ENCODE data around the gene ABCC4.

ABCC4 gene

GRCh38 chr13:95319551-95320274, 18.5 kb upstream of the ABCC4 start:
- no peak for TF ChIP-seq CTCF (IDR thresholded peaks at IDR 0.05; ENCODE audit: low read length, missing control alignments)
- H3K4me3 ChIP-seq (replicated peaks; ENCODE audit: low read depth, low read length): no peak overlapping the region
- peak; percentile 42 for DNase-seq (ENCODE audit: low read depth)

- H3K4me3 ChIP-seq (replicated peaks; ENCODE audit: low read depth, low read length): no peak overlapping the region
- DNase-seq (ENCODE audit: low read depth): peak; percentile 86
Measured at GRCh38 chr13:95317039-95317989, 16.1 kb upstream of the ABCC4 start.

GRCh38 chr13:95315752-95316151, 14.5 kb upstream of the ABCC4 start:
- no peak overlapping the region for H3K4me3 ChIP-seq (replicated peaks; ENCODE audit: low read depth, low read length)
- no peak for TF ChIP-seq CTCF (IDR thresholded peaks at IDR 0.05; ENCODE audit: low read length, missing control alignments)
- no peak for DNase-seq (ENCODE audit: low read depth)

More at GRCh38 chr13:95317039-95317989, 16.1 kb upstream of the ABCC4 start:
- TF ChIP-seq CTCF (IDR thresholded peaks at IDR 0.05; ENCODE audit: low read length, missing control alignments): no peak

- TF ChIP-seq CTCF (IDR thresholded peaks at IDR 0.05; ENCODE audit: low read length, missing control alignments): no peak
- DNase-seq (ENCODE audit: low read depth): no peak
- H3K4me3 ChIP-seq (replicated peaks; ENCODE audit: low read depth, low read length): no peak overlapping the region
Measured at GRCh38 chr13:95307507-95307906, 6.3 kb upstream of the ABCC4 start.

GRCh38 chr13:95304453-95304852, 3.2 kb upstream of the ABCC4 start:
- TF ChIP-seq CTCF (IDR thresholded peaks at IDR 0.05; ENCODE audit: low read length, missing control alignments): no peak
- no peak for DNase-seq (ENCODE audit: low read depth)

GRCh38 chr13:95301968-95302393, 730 bp upstream of the ABCC4 start:
- TF ChIP-seq CTCF (IDR thresholded peaks at IDR 0.05; ENCODE audit: low read length, missing control alignments): no peak
- peak; percentile 47 for DNase-seq (ENCODE audit: low read depth)

More at GRCh38 chr13:95304453-95304852, 3.2 kb upstream of the ABCC4 start:
- H3K4me3 ChIP-seq (replicated peaks; ENCODE audit: low read depth, low read length): no peak overlapping the region

More at GRCh38 chr13:95301968-95302393, 730 bp upstream of the ABCC4 start:
- peak overlapping the region; percentile 74 for H3K4me3 ChIP-seq (replicated peaks; ENCODE audit: low read depth, low read length)

Data from fibroblast of pulmonary artery (primary cell).